ENCODE measurements around the gene VPS51. TPM values are rescaled to one million over a fixed set of nuclear protein-coding genes. Genes with fewer than 3 reads are reported as not detected.

The VPS51 gene
- polyA plus RNA-seq, 1 donor from 2014 or later: 230 TPM

- Histone ChIP-seq H3K9me2 (ENCODE audit: insufficient read depth, low read length) (no peaks in the 10 kb centered on the region), H3K36me3 (ENCODE audit: insufficient read depth, low read length) (no peaks in the 10 kb centered on the region), H3K4me2 (ENCODE audit: low read length) (no peak overlapping the region), H3K4me3 (ENCODE audit: low read length) (no peak overlapping the region), H3K9me3 (ENCODE audit: low read length) (no peaks in the 10 kb centered on the region), H3K27me3 (ENCODE audit: insufficient read depth, low read depth, low read length) (peaks cover 4% of the 10 kb centered on the region), H3K9ac (ENCODE audit: low read length) (no peak overlapping the region), H3K79me2 (replicated peaks; ENCODE audit: insufficient read depth, low read length) (peaks cover 16% of the 10 kb centered on the region), H3K27ac (ENCODE audit: low read length) (no peak overlapping the region), H2AFZ (ENCODE audit: low read depth, low read length) (no peak overlapping the region), H4K20me1 (ENCODE audit: insufficient read depth) (no peaks in the 10 kb centered on the region), H3F3A (ENCODE audit: insufficient read depth, low read length, poor library complexity, severe bottlenecking) (peaks cover 5% of the 10 kb centered on the region)
- TF ChIP-seq CTCF (IDR thresholded peaks at IDR 0.05; ENCODE audit: poor library complexity, severe bottlenecking) (no peak), SMC3 (conservative IDR thresholded peaks at IDR 0.05; ENCODE audit: poor library complexity) (no peak), RAD21 (conservative IDR thresholded peaks at IDR 0.05) (no peak), EP300 (conservative IDR thresholded peaks at IDR 0.05; ENCODE audit: poor library complexity, severe bottlenecking) (no peak), EZH2 (IDR thresholded peaks at IDR 0.05; ENCODE audit: borderline replicate concordance, insufficient read depth, low read length, poor library complexity, severe bottlenecking) (no peak)
Observed at GRCh38 chr11:65136515-65137096, 40.6 kb downstream of the VPS51 start.

GRCh38 chr11:65141896-65142494, 46.0 kb downstream of the VPS51 start:
- H3K27ac ChIP-seq (ENCODE audit: low read length): no peak overlapping the region
- no peak for TF ChIP-seq EP300 (conservative IDR thresholded peaks at IDR 0.05; ENCODE audit: poor library complexity, severe bottlenecking)
- TF ChIP-seq REST (IDR thresholded peaks at IDR 0.05; ENCODE audit: borderline replicate concordance): no peak
- no peak for TF ChIP-seq EZH2 (IDR thresholded peaks at IDR 0.05; ENCODE audit: borderline replicate concordance, insufficient read depth, low read length, poor library complexity, severe bottlenecking)
- TF ChIP-seq SMC3 (conservative IDR thresholded peaks at IDR 0.05; ENCODE audit: poor library complexity): no peak
- no peak for TF ChIP-seq POLR2AphosphoS5 (IDR thresholded peaks at IDR 0.05)
- TF ChIP-seq MXI1 (conservative IDR thresholded peaks at IDR 0.05; ENCODE audit: poor library complexity, severe bottlenecking): no peak
- TF ChIP-seq CTCF (IDR thresholded peaks at IDR 0.05; ENCODE audit: poor library complexity, severe bottlenecking): no peak
- no peak for TF ChIP-seq RAD21 (conservative IDR thresholded peaks at IDR 0.05)
- TF ChIP-seq TAF1 (IDR thresholded peaks at IDR 0.05; ENCODE audit: low read depth): no peak
- H3K9ac ChIP-seq (ENCODE audit: low read length): no peak overlapping the region
- no peak overlapping the region for H3K4me3 ChIP-seq (ENCODE audit: low read length)
- H3K4me2 ChIP-seq (ENCODE audit: low read length): no peak overlapping the region
- no peaks in the 10 kb centered on the region for H3K36me3 ChIP-seq (ENCODE audit: insufficient read depth, low read length)
- no peaks in the 10 kb centered on the region for H3F3A ChIP-seq (ENCODE audit: insufficient read depth, low read length, poor library complexity, severe bottlenecking)
- peaks cover 7% of the 10 kb centered on the region for H3K27me3 ChIP-seq (ENCODE audit: insufficient read depth, low read depth, low read length)
- no peak overlapping the region for H2AFZ ChIP-seq (ENCODE audit: low read depth, low read length)
- H3K9me3 ChIP-seq (ENCODE audit: low read length): no peaks in the 10 kb centered on the region
- no peaks in the 10 kb centered on the region for H4K20me1 ChIP-seq (ENCODE audit: insufficient read depth)
- H3K9me2 ChIP-seq (ENCODE audit: insufficient read depth, low read length): no peaks in the 10 kb centered on the region
- H3K79me2 ChIP-seq (replicated peaks; ENCODE audit: insufficient read depth, low read length): no peaks in the 10 kb centered on the region

Measured in neural cell (in vitro differentiated cells).